SK-N-SH treated with all-trans-retinoic acid at 6 μM for 48 hours (cell line): ENCODE measurements around the gene SPATA33.

Experiments
- ARNTL ChIP-seq: fragments of 450-650 bp; formaldehyde crosslinking; IDR thresholded peaks from 2 replicates; pipeline ENCODE4 v1.5.0; 2020; ENCODE audit warnings: low read depth, mild to moderate bottlenecking, moderate library complexity, borderline replicate concordance
- CSDC2 ChIP-seq: fragments of 250-450 bp; sonication (Bioruptor Pico); IDR thresholded peaks from 2 replicates; pipeline ENCODE4 v1.5.0; 2020; ENCODE audit warnings: mild to moderate bottlenecking, moderate library complexity
- CSRNP3 ChIP-seq: fragments of 250-450 bp; sonication (Bioruptor Pico); IDR thresholded peaks from 2 replicates; pipeline ENCODE4 v1.5.1; 2021; ENCODE audit warnings: mild to moderate bottlenecking, moderate library complexity
- ESRRG ChIP-seq: fragments of 250-450 bp; sonication (Bioruptor Pico); IDR thresholded peaks from 2 replicates; pipeline ENCODE4 v1.6.1; 2021; ENCODE audit warnings: mild to moderate bottlenecking
- OSR1 ChIP-seq: fragments of 250-450 bp; sonication (Bioruptor Pico); IDR thresholded peaks from 2 replicates; pipeline ENCODE4 v1.8.0; 2022; ENCODE audit warnings: moderate library complexity, mild to moderate bottlenecking, inconsistent platforms
- RARB ChIP-seq: fragments of 250-450 bp; sonication (Bioruptor Pico); IDR thresholded peaks from 2 replicates; pipeline ENCODE4 v1.8.0; 2021; ENCODE audit warnings: mild to moderate bottlenecking, moderate library complexity
- TCF4 ChIP-seq: fragments of 250-450 bp; sonication (Bioruptor Pico); IDR thresholded peaks from 2 replicates; pipeline ENCODE4 v1.8.0; 2021; ENCODE audit warnings: mild to moderate bottlenecking, moderate library complexity, borderline replicate concordance
- TOX ChIP-seq: fragments of 250-450 bp; sonication (Bioruptor Pico); IDR thresholded peaks from 2 replicates; pipeline ENCODE4 v1.8.0; 2021; ENCODE audit warnings: mild to moderate bottlenecking, moderate library complexity, borderline replicate concordance
- ZC3H10 ChIP-seq: fragments of 250-450 bp; sonication (Bioruptor Pico); IDR thresholded peaks from 2 replicates; pipeline ENCODE4 v1.5.1; 2021; ENCODE audit warnings: mild to moderate bottlenecking, moderate library complexity
- ZFP30 ChIP-seq: fragments of 450-650 bp; formaldehyde crosslinking; IDR thresholded peaks from 2 replicates; pipeline ENCODE4 v1.5.0; 2022; ENCODE audit warnings: mild to moderate bottlenecking, moderate library complexity
- ZNF565 ChIP-seq: fragments of 450-650 bp; formaldehyde crosslinking; conservative IDR thresholded peaks from 2 replicates; pipeline ENCODE4 v1.5.0; 2020; ENCODE audit warnings: low read depth, mild to moderate bottlenecking, moderate library complexity
- ZNF8 ChIP-seq: fragments of 450-650 bp; formaldehyde crosslinking; IDR thresholded peaks from 2 replicates; pipeline ENCODE4 v1.5.0; 2020; ENCODE audit warnings: mild to moderate bottlenecking, moderate library complexity
- TF ChIP-seq, protein P1 (sequence below): fragments of 250-450 bp; sonication (Bioruptor Pico); IDR thresholded peaks from 2 replicates; pipeline ENCODE4 v1.5.1; 2020; ENCODE audit warnings: low read depth, mild to moderate bottlenecking, moderate library complexity
- TF ChIP-seq, protein P2 (sequence below): fragments of 250-450 bp; sonication (Bioruptor Pico); IDR thresholded peaks from 2 replicates; pipeline ENCODE4 v1.8.0; 2020; ENCODE audit warnings: mild to moderate bottlenecking, moderate library complexity, borderline replicate concordance

DNA sequence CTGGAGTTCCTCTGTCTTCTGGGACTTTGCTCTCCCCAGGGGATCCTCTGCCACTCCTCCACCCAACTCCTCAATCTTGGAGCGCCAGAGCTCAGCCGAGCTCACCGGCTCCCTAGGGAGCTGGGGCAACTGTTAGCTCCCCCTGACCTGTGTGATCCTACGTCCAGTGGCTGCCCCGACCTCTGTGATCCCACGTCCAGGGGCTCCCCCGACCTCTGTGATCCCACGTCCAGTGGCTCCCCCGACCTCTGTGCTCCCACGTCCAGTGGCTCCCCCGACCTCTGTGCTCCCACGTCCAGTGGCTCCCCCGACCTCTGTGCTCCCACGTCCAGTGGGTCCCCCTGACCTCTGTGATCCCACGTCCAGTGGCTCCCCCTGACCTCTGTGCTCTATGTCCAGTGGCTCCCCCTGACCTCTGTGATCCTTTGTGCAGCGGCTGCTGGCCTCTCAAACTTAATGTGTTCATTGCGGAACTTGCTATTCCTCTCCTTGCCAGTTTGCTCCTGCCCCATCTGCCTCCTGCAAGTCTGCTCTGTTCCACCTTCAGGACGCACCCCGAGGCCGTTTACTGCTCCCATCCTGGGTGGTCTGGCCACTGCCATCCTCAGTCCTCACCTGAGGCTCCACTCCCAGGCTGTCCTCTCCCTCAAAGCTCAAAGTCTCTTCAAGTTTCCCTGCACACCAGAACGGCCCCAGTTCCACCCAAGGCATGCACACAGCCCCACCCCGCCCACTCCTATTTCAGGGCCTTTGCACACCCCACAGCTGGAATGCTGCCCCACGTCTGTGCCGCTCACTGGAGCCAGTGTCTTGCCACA, 60.3 kb downstream of the SPATA33 start:
- no peak for TF ChIP-seq ZNF8 (CRISPR knock-in tag)
- TF ChIP-seq ARNTL (CRISPR knock-in tag) = no peak
- TF ChIP-seq, protein P1, sequence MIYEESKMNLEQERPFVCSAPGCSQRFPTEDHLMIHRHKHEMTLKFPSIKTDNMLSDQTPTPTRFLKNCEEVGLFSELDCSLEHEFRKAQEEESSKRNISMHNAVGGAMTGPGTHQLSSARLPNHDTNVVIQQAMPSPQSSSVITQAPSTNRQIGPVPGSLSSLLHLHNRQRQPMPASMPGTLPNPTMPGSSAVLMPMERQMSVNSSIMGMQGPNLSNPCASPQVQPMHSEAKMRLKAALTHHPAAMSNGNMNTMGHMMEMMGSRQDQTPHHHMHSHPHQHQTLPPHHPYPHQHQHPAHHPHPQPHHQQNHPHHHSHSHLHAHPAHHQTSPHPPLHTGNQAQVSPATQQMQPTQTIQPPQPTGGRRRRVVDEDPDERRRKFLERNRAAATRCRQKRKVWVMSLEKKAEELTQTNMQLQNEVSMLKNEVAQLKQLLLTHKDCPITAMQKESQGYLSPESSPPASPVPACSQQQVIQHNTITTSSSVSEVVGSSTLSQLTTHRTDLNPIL (CRISPR knock-in tag) = no peak
- TF ChIP-seq TCF4 (CRISPR knock-in tag) = no peak
- TF ChIP-seq, protein P2, sequence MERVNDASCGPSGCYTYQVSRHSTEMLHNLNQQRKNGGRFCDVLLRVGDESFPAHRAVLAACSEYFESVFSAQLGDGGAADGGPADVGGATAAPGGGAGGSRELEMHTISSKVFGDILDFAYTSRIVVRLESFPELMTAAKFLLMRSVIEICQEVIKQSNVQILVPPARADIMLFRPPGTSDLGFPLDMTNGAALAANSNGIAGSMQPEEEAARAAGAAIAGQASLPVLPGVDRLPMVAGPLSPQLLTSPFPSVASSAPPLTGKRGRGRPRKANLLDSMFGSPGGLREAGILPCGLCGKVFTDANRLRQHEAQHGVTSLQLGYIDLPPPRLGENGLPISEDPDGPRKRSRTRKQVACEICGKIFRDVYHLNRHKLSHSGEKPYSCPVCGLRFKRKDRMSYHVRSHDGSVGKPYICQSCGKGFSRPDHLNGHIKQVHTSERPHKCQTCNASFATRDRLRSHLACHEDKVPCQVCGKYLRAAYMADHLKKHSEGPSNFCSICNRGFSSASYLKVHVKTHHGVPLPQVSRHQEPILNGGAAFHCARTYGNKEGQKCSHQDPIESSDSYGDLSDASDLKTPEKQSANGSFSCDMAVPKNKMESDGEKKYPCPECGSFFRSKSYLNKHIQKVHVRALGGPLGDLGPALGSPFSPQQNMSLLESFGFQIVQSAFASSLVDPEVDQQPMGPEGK (CRISPR knock-in tag) = no peak
- no peak for TF ChIP-seq ZFP30
- TF ChIP-seq OSR1 (CRISPR knock-in tag) = no peak
- no peak for TF ChIP-seq CSDC2 (CRISPR knock-in tag)
- TF ChIP-seq ZNF565 = no peak
- TF ChIP-seq CSRNP3 = no peak
- no peak for TF ChIP-seq RARB
- no peak for TF ChIP-seq TOX (CRISPR knock-in tag)
- TF ChIP-seq ESRRG (CRISPR knock-in tag) = no peak
- TF ChIP-seq ZC3H10 (CRISPR knock-in tag) = no peak
